Heart left ventricle (tissue), 13 donors: ENCODE data around the gene LUC7L.

Source experiments
- CTCF ChIP-seq, 12 donors: fragments of 200-600 bp; sonication (generic) in 4 of 12; IDR thresholded peaks; one replicate each; pipeline versions ENCODE4 v1.5.0 to v1.8.0; 2018 to 2022; ENCODE audit warnings: antibody characterized with exemption in 12 of 12, mild to moderate bottlenecking in 5 of 12
- POLR2A ChIP-seq, 2 donors: fragments of 450-650 bp; IDR thresholded peaks; one replicate each; pipeline ENCODE4 v1.6.1; 2017; ENCODE audit warnings: antibody characterized with exemption in 2 of 2, mild to moderate bottlenecking in 2 of 2, moderate library complexity in 2 of 2
- donor health status: ischemic (EF 13 %, LVEDD 7.1; RV severe dilation, severe dysfunction).
- donor health status: DM: no; HTN: yes; CAD: no.
- donor health status: DM: no; HTN: no; CAD: no.
- donor health status: ischemic (EF 25% LVEDD 6.9; RV normal size, moderate dysfunction).
- donor health status: ischemic (EF 25% LVEDD 5.7; RV mildly dilated, moderate dysfunction).
- donor health status: ischemic (EF 35%, LVEDD 5.7; RV mildly dilated, moderate dysfunction).
- donor health status: nonischemic (EF 11% LVEDD 7.7; RV severe dilation, severe dysfunction).
- donor health status: DM: yes; HTN: yes; CAD: no.
- donor health status: PGD.
- donor health status: ischemic (EF 29% LVEDD 5.4; RV normal size, mild dysfunction).
- donor health status: nonischemic (EF 23%, LVEDD 6.1; RV moderate dilation, normal function).

GRCh38 chr16:180101-180675, 49.1 kb downstream of the LUC7L start, which contains the start of gene HBQ1:
- TF ChIP-seq CTCF (IDR thresholded peaks at IDR 0.05) (peak in 9 of 12 donors; percentile 6 to 66 (median 47)), POLR2A (IDR thresholded peaks at IDR 0.05) (no peak)
